ENCODE data around the gene KRT78. TPM values are rescaled to one million over a fixed set of nuclear protein-coding genes. Genes with fewer than 3 reads are reported as not detected.

The KRT78 gene
- total RNA-seq, 1 donor, result not detected

GRCh38 chr12:52817003-52817698 lies 31.6 kb downstream of the KRT78 start:
- Histone ChIP-seq H3K27me3 (ENCODE audit: insufficient read depth, low read length) (no peaks in the 10 kb centered on the region), H3K4me1 (ENCODE audit: insufficient read depth, low read length) (no peaks in the 10 kb centered on the region), H3K9me3 (ENCODE audit: low read depth, low read length) (no peaks in the 10 kb centered on the region), H3K4me3 (ENCODE audit: low read length) (no peak overlapping the region)

DNA sequence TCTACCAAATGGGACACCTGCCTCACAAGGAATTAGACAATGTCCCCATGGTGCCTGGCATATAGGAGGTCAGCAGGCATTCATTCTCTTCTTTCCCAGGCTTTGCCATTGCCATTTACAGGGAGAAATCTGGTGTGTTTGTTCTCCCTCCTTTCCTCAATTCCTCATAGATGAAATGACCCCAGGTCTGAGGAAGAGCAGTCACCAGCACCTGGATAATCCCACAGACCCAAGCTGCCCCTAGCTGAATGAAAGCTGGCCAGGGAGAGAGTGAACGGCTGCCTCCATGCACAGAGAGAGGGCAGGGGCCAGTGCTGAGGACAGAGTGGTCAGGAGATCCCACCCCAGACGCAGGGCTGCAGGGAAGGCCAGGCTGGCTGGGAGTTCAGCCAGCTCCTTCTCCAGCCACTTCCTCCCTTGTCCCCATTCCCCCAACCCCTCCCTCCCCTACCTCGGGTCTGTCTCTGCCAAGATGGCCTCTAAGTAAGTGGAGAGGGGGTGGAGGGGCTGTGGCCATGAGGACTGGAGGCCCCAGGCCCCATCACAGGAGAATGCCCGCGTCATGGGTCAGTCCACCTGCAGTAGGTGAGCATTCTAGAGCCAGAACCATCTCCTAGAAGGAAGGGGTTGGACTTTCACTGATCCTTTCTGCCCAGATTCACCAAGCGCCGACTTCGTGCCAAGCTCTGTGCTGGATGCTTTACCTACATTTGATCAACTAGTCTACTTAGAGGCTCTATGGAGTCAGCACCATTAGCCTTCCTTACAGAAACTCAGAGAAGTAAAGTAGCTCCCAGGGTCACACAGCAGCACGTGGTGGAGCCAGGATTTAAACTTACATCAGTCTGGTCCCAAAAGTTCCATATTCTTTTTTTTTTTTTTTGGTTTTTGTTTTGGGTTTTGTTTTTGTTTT lies 32.9 kb downstream of the KRT78 start:
- Histone ChIP-seq H3K9me3 (ENCODE audit: low read depth, low read length) (no peaks in the 10 kb centered on the region), H3K4me1 (ENCODE audit: insufficient read depth, low read length) (no peaks in the 10 kb centered on the region), H3K27me3 (ENCODE audit: insufficient read depth, low read length) (no peaks in the 10 kb centered on the region), H3K4me3 (ENCODE audit: low read length) (no peak overlapping the region)

- Histone ChIP-seq H3K4me1 (ENCODE audit: insufficient read depth, low read length) (no peaks in the 10 kb centered on the region), H3K9me3 (ENCODE audit: low read depth, low read length) (no peaks in the 10 kb centered on the region), H3K4me3 (ENCODE audit: low read length) (no peak overlapping the region)
Observed at GRCh38 chr12:52815161-52815560, 33.6 kb downstream of the KRT78 start.

GRCh38 chr12:52814710-52815155 lies 34.1 kb downstream of the KRT78 start:
- H3K27me3 ChIP-seq (ENCODE audit: insufficient read depth, low read length), result no peaks in the 10 kb centered on the region
- no peaks in the 10 kb centered on the region for H3K9me3 ChIP-seq (ENCODE audit: low read depth, low read length)
- no peak overlapping the region for H3K4me3 ChIP-seq (ENCODE audit: low read length)
- no peaks in the 10 kb centered on the region for H3K4me1 ChIP-seq (ENCODE audit: insufficient read depth, low read length)

More at GRCh38 chr12:52815161-52815560, 33.6 kb downstream of the KRT78 start:
- H3K27me3 ChIP-seq (ENCODE audit: insufficient read depth, low read length), result no peaks in the 10 kb centered on the region

GRCh38 chr12:52813885-52814709 lies 34.7 kb downstream of the KRT78 start, which contains the start of gene KRT4:
TSS of gene KRT4 (minus strand) at chr12:52814116. CDS start at chr12:52814058, 58 bp downstream.
- Histone ChIP-seq H3K9me3 (ENCODE audit: low read depth, low read length) (no peaks in the 10 kb centered on the region), H3K4me1 (ENCODE audit: insufficient read depth, low read length) (no peaks in the 10 kb centered on the region), H3K4me3 (ENCODE audit: low read length) (no peak within 1 kb of the TSS), H3K27me3 (ENCODE audit: insufficient read depth, low read length) (no peaks in the 10 kb centered on the region)

DNA sequence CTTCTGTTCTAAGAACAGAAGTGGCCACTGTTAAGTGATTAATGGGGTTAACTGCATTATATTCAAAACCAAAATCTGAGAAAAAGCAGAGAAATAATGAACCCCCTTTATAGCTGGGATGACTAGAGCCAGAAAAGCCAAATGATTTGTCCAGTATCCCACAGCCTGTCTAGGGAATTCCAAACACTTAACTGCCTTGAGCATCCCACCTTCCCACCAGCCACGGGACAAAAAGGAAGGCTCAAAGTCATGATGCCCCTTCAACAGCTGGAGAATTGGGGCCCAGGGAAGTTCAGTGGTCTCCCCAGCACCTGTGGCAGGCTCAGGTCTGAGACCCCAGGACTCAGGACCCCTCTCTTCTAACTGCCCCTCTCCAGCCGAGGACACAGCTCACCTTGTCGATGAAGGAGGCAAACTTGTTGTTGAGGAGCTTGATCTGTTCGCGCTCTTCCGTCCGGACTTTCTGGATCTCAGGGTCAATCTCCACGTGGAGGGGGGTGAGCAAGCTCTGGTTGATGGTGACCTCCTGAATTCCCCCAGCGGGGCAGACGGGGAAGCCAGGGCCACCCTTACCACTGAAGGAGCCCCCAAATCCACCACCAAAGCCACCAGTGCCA lies 35.5 kb downstream of the KRT78 start:
- no peaks in the 10 kb centered on the region for H3K9me3 ChIP-seq (ENCODE audit: low read depth, low read length)
- H3K4me1 ChIP-seq (ENCODE audit: insufficient read depth, low read length), result no peaks in the 10 kb centered on the region
- H3K4me3 ChIP-seq (ENCODE audit: low read length), result no peak overlapping the region
- H3K27me3 ChIP-seq (ENCODE audit: insufficient read depth, low read length), result no peaks in the 10 kb centered on the region

GRCh38 chr12:52812749-52813148 lies 36.0 kb downstream of the KRT78 start:
- Histone ChIP-seq H3K4me3 (ENCODE audit: low read length) (no peak overlapping the region), H3K9me3 (ENCODE audit: low read depth, low read length) (no peaks in the 10 kb centered on the region), H3K27me3 (ENCODE audit: insufficient read depth, low read length) (no peaks in the 10 kb centered on the region), H3K4me1 (ENCODE audit: insufficient read depth, low read length) (no peaks in the 10 kb centered on the region)

GRCh38 chr12:52812073-52812400 lies 36.8 kb downstream of the KRT78 start:
- H3K4me1 ChIP-seq (ENCODE audit: insufficient read depth, low read length), result no peaks in the 10 kb centered on the region
- no peak overlapping the region for H3K4me3 ChIP-seq (ENCODE audit: low read length)
- no peaks in the 10 kb centered on the region for H3K9me3 ChIP-seq (ENCODE audit: low read depth, low read length)
- H3K27me3 ChIP-seq (ENCODE audit: insufficient read depth, low read length), result no peaks in the 10 kb centered on the region

DNA sequence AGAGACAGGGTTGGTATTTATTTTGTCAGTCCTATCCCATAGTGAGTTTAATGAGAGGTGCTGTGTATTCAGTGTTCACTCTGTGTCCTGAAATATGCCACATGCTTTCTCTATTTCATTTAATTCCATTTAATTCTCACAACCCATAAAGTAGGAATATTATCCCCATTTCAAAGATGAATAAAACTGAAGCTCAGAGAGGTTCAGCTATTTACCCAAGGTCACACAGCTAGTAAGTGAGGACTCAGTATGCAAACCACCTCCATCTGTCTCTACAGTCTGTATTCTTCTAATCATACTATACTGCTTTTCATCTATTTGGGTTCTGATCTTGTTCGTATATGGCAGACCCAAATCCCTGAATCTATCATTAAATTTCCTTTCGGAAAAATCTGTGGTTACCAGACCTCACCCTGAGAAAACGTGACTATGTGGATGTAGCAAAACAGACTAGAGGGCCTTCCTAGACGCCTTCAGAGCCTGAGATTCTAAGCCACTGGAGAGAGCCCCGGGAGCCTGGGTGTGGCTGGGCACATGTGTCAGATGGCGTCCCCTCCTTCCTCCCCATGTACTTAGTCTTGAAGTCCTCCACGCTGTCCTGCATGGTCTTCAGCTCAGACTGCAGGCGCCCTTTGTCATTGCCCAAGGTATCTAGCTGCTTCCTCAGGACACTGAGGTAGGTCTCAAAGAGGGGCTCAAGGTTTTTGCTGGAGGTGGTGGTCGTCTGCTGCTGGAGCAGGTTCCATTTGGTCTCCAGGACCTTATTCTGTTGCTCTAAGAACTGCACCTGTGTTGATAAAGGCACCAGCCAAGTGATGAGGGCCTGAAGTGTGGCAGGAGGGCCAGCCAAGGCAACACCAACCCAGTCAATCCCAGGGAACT lies 37.4 kb downstream of the KRT78 start:
- H3K27me3 ChIP-seq (ENCODE audit: insufficient read depth, low read length), result no peaks in the 10 kb centered on the region
- no peaks in the 10 kb centered on the region for H3K4me1 ChIP-seq (ENCODE audit: insufficient read depth, low read length)
- no peaks in the 10 kb centered on the region for H3K9me3 ChIP-seq (ENCODE audit: low read depth, low read length)
- H3K4me3 ChIP-seq (ENCODE audit: low read length), result no peak overlapping the region

DNA sequence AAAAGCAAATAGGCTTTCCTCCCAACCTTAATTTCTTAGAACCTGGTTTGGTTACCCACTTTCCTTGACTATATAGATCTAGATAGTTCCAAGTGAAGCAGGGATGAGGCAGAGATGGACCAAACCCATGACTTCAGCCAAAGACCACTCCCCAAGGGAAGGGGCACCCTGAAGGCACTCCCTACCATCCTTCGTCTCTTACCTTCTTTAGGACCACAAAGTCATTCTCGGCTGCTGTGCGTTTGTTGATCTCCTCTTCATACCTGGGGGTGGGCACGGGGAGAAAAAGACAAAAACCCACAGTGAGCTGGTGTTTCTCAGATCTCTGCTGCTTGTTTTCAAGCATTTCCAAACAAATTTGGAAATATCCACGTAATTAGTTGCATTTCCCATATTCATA lies 38.2 kb downstream of the KRT78 start:
- no peak overlapping the region for H3K4me3 ChIP-seq (ENCODE audit: low read length)
- no peaks in the 10 kb centered on the region for H3K27me3 ChIP-seq (ENCODE audit: insufficient read depth, low read length)
- H3K4me1 ChIP-seq (ENCODE audit: insufficient read depth, low read length), result no peaks in the 10 kb centered on the region
- H3K9me3 ChIP-seq (ENCODE audit: low read depth, low read length), result no peaks in the 10 kb centered on the region

- Histone ChIP-seq H3K27me3 (ENCODE audit: insufficient read depth, low read length) (no peaks in the 10 kb centered on the region), H3K4me3 (ENCODE audit: low read length) (no peak overlapping the region), H3K4me1 (ENCODE audit: insufficient read depth, low read length) (no peaks in the 10 kb centered on the region), H3K9me3 (ENCODE audit: low read depth, low read length) (no peaks in the 10 kb centered on the region)
Observed at GRCh38 chr12:52809166-52809565, 39.6 kb downstream of the KRT78 start.

DNA sequence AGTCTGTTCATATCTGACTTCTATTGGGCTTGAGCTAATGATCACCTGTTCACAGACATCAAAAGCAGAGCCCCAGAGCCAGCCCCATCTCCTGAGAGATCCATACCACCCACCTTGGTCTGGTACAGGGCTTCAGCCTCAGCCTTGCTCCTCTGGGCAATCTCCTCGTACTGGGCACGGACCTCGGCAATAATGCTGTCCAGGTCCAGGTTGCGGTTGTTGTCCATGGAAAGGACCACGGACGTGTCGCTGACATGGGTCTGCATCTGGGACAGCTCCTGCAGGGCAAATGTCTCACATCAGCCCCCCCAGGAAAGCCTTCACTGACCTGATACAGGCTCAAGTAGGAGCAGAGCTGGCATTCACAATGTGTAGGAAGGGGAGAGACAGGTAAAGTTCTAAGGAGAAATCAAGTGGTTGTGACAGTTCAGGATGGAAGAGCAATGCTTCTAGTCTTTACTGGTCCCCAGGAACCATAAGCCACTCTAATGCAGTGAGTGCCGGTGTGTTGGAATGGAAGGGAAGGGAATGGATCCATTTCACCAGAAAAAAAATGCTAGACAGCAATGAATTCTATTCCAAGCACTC lies 40.1 kb downstream of the KRT78 start:
- H3K9me3 ChIP-seq (ENCODE audit: low read depth, low read length), result no peaks in the 10 kb centered on the region

GRCh38 chr12:52807544-52808470 lies 41.0 kb downstream of the KRT78 start:
- no peaks in the 10 kb centered on the region for H3K9me3 ChIP-seq (ENCODE audit: low read depth, low read length)
- no peaks in the 10 kb centered on the region for H3K4me1 ChIP-seq (ENCODE audit: insufficient read depth, low read length)
- no peaks in the 10 kb centered on the region for H3K27me3 ChIP-seq (ENCODE audit: insufficient read depth, low read length)
- no peak overlapping the region for H3K4me3 ChIP-seq (ENCODE audit: low read length)

More for the DNA sequence above, 40.1 kb downstream of the KRT78 start:
- no peaks in the 10 kb centered on the region for H3K4me1 ChIP-seq (ENCODE audit: insufficient read depth, low read length)
- no peaks in the 10 kb centered on the region for H3K27me3 ChIP-seq (ENCODE audit: insufficient read depth, low read length)
- H3K4me3 ChIP-seq (ENCODE audit: low read length), result no peak overlapping the region
